Amniotic stem cell (primary cell): ENCODE results near the gene CAT.
"Not testable (repeated sequence)": the region's sequence is repeated elsewhere in the genome, so short reads cannot be mapped to it uniquely, and the experiment has no call there.

Experiments used
- DNase-seq: peaks from one replicate; lab custom pipeline; 2025; lab: John Stamatoyannopoulos, UW

CAT gene

DNA sequence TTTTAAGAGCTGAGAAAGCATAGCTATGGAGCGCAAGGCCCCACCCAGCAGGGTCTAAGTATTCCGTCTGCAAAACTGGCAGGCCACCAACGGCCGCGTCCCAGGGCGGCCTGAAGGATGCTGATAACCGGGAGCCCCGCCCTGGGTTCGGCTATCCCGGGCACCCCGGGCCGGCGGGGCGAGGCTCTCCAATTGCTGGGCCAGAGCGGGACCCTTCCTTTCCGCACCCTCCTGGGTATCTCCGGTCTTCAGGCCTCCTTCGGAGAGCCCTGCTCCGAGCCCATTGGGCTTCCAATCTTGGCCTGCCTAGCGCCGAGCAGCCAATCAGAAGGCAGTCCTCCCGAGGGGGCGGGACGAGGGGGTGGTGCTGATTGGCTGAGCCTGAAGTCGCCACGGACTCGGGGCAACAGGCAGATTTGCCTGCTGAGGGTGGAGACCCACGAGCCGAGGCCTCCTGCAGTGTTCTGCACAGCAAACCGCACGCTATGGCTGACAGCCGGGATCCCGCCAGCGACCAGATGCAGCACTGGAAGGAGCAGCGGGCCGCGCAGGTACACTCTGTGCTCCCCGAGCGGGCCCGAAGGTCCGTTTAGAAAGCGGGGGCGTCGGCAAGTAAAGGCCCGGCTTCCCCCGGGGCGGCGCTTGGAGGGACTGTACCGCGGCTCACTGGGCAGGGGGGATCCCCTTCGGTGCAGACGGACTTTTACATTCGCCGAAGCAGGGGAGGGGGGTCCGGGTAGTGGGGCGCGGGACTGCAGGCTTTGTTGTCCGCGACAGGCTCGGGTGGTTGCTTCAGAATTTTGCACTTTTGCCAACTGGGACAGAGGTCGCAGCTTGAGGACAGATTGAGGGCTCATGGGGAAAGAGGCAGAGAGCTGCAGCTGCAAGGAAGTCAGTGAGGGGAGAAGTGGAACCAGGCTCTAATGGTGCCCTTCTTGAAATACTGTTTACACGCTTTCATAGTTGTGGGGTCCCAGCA lies at the start of gene CAT:
Gene CAT (plus strand): TSS at position 406 of the 979 bp plus-strand sequence. CDS start 80 bp downstream, at position 486.
- peak; percentile 91 for DNase-seq

- DNase-seq: no peak
Observed at GRCh38 chr11:34394771-34395300, 43.9 kb upstream of the CAT start.

GRCh38 chr11:34395916-34396550 lies 42.7 kb upstream of the CAT start:
- peak; percentile 51 for DNase-seq

GRCh38 chr11:34397120-34397519 lies 41.6 kb upstream of the CAT start:
- no peak for DNase-seq

- DNase-seq: no peak
Observed at GRCh38 chr11:34397811-34398210, 40.9 kb upstream of the CAT start.

GRCh38 chr11:34403431-34403830 lies 35.3 kb upstream of the CAT start:
- DNase-seq: no peak

GRCh38 chr11:34404280-34404679 lies 34.5 kb upstream of the CAT start:
- no peak for DNase-seq

DNA sequence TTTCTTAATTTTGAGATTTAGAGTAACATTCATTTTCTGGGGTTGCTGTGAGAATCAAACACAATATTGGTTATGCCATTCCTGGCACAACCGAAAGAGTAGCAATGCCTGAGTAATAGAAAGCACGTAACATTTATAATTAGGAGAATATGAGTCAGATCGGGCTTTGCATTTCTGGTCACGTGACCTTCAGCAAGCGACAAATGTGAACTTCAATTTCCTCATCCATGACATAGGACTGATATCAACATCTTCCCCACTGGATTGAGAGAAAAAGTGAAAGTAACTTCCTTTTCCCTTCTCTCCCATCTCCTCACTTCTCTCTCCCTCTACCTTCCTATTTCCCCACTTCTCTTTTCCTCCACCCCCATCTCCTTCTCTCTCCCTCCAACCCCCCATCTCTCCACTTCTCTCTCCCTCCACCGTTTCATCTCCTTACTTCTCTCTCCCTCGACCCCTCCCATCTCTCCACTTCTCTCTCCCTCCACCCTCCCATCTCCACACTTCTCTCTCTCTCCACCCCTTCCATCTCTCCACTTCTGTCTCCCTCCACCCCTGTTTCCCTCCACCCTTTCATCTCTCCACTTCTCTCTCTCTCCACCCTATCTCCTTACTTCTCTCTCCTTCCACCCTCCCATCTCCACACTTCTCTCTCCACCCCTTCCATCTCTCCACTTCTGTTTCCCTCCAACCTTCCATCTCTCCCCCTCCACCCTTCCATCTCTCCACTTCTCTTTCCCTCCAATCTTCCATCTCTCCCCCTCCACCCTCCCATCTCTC lies 33.5 kb upstream of the CAT start:
- no peak for DNase-seq

- no peak for DNase-seq
Observed at GRCh38 chr11:34406413-34406812, 32.3 kb upstream of the CAT start.

GRCh38 chr11:34407121-34407813 lies 31.5 kb upstream of the CAT start:
- no peak for DNase-seq

DNA sequence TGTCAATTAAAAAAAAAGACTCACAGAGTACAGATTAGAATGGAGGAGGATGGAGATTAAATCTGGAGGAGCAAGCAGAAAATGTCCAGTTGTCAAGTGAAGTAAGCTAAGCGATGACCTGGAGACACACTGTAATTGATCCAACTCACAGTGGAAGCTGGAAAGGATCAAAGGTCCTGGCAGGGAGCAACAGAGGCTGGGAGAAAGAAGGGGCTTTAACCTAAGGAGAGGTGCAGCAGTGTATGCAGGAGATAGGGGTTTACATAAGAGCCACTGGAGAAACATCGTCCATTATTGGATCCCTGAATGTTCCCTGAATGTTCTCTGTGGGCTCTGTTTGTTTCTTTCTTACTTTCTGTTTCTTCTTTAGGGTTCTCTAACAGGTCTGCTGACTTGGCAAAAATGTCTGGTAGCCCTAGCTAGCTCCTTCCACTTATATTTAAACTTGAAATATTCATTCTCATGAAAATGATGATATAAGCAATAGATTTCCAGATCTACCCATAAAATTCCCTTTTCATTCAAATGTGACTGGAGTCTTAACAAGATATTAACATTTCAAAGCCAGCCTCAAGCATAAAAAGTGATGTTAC lies 30.1 kb upstream of the CAT start:
- DNase-seq: no peak

DNA sequence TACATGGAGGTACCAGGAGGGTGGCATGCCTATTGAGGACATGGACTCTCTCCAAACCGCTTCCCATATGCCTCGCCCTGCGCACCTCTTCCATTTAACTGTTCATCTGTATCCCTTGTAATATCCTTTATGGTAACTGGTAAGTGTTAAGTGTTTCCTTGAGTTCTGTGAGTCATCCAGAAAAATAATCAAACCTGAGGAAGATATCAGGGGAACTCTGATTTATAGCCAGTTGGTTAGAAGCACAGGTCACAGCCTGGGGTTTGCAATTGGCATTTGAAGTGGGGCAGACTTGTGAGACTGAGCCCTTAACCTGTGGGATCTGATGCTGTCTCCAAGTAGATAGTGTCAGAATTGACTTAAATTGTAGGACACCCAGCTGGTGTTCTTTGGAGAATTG lies 27.6 kb upstream of the CAT start:
- no peak for DNase-seq

DNA sequence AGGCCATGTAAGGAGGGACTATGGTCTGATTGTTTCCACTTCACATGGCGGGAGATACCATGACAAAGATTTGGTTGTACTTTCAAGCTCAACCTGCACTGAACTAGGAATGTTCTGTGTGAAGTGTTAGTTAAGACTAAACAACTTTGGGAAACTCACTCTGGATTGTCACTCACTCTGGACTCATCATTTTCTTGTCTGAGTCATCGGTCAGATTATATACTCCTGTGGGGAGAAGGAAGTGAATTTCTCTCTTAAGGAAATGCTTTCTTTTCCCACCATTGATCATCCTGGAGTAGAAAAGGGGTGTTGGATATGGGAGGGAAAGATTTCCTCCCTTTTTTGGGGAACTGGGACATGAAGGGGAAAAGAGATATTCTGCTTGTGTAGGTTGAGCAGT lies 26.9 kb upstream of the CAT start:
- DNase-seq: no peak

DNA sequence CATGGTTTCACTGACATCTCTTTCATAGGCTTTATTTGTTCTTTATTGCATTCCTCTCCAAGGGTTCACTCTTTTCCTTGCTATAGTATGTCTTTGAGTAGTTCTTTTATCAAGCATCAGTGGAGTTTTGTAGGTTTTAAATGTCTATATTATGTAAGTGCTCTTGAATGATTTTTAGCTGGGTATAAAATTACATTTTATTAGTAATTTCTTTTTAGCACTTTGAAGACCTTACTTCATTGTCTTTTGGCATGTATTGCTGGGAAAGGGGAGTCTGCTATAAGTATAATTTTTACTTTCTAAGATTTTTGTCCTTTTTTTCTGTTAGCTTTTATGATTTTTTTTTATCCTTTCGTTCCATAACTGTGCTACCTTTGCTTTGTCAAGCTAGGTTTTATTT lies 25.5 kb upstream of the CAT start:
- DNase-seq: no peak

DNA sequence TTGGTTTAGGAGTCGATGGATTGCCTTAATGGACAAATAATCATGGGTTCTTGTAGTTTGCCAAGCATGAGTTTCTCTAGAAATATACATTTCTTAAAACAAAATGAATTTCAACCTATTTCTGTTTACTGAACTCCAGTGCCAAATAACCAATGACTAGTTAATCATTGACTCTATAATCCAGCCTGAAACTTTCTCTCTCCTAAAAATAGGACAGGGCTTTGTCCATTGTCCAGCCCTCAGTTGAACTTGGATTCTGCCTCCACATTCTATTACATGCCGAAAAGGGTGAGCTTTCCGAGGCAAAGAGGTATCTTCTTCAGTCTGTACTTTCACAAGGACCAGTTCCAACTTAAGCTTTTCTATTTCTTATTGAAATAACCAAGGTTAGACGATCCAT lies 23.2 kb upstream of the CAT start:
- DNase-seq: no peak

- DNase-seq: no peak
Observed at GRCh38 chr11:34416088-34416487, 22.6 kb upstream of the CAT start.

DNA sequence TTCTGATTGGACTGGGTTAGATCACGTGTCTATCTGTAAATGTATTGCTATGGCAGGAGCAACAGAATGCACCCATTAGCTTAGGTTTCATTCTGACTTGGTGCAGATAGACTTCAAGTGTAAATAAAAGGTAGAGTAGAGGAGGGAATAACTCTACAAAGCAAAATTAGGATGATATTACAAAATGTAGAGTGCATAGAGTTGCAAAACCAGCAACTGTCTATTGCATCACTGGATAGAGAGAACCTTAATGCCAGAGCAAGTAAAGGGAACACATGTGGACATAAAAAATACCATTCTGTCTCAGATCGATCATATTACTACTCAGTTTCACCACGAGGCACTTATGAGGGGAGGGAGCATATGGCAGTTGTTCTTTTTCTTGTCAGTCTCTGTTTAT lies 22.0 kb upstream of the CAT start:
- DNase-seq: no peak

- no peak for DNase-seq
Observed at GRCh38 chr11:34417202-34417601, 21.5 kb upstream of the CAT start.

GRCh38 chr11:34419158-34419557 lies 19.6 kb upstream of the CAT start:
- DNase-seq: no peak

DNA sequence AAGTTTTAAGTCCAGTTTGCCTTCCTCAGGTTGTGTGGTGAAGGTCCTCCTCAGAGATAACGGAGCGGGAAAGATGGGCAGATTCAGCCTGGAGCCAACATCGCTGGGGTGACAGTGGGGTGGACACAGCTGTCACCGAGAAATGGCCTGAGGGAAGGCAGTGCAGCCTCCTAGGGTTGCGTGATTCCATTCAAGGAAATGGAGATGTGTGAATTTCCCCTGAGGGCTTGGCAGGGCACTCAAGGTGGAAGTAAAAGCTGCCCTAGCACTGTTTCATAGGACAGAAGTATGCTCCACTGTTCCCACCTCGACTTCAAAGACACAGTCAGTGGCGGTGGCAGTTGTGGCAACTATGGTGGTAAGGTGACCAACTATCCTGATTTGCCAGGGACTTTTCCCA lies 15.4 kb upstream of the CAT start:
- no peak for DNase-seq

DNA sequence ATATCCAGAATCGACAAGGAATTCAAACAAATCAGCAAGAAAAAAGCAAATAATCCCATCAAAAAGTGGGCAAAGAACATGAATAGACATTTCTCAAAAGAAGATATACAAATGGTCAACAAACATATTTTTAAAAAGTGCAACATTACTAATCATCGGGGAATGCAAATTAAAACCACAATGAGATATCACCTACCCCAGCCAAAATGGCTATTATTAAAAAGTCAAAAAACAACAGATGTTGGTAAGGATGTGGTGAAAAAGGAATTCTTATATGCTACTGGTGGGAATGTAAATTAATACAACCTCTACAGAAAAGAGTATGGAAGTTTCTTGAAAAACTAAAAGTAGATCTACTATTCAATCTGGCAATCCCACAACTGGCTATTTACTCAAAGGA lies 13.9 kb upstream of the CAT start:
- DNase-seq: not testable (repeated sequence)
